Head of caudate nucleus (tissue), 42 donors: Measurements from ENCODE around the gene ACOX1.

Experiments used
- DNase-seq, 42 donors: peaks; one replicate each; pipeline versions ENCODE4 v3.0.0 to v3.0.0-alpha.2; 2020 to 2021; ENCODE audit warnings: mixed read lengths in 7 of 42
- intact Hi-C: fragments of 100-400 bp; cut with DNase I; formaldehyde crosslinking; loops from one replicate; pipeline ENCODE4 v1.15.0; 2022

Gene ACOX1

DNA sequence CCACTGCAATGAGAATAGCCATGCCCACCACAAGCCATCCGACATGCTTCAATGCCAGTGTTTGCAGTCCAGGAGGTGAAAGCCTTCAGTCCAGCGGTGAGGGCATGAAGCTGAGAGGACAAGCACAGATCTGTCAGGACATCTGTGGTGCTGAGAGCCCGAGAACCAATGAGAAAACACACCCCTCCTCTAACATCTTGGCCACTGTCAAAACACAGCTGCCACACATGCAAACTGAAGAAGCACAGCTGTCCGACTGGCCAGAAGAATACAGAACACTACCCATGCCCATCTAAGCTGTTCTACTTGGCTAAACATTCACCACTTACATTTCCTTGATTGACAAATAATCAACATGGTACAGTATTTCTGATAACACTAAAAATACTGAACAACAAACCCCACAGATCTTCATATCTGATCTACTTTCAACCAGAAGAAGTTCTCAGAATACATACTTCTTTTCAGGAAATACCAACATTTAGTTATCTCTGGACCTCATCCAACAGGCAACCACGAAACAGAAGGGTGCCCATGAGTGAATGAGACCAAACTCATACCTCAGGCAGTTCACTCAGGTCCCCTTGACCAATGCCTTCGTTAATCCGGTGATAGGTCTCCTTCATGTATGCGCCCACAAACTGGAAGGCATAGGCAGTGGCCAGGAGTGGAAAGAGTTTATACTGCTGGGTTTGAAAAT is 28.0 kb downstream of the ACOX1 start:
- intact Hi-C loops: no loop called here
- DNase-seq: peak in 6 of 42 donors; percentile 10 to 57 (median 30)

DNA sequence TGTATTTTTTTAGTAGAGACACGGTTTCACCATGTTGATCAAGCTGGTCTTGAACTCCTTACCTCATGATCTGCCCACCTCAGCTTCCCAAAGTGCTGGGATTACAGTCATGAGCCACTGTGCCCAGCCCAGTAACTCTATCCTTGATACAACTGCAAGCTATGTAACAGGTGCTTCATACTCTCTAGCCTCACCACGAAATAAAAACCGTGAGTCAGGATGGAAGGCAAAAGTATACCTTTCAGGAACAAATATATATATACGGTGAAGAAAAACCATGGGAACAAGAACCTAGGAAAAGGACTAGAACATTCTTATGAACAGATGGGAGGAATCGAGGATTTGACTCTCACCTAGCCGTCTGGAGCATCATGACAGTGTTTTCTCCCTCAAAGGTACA is 28.5 kb downstream of the ACOX1 start:
- intact Hi-C loops: no loop called here
- DNase-seq: no peak

DNA sequence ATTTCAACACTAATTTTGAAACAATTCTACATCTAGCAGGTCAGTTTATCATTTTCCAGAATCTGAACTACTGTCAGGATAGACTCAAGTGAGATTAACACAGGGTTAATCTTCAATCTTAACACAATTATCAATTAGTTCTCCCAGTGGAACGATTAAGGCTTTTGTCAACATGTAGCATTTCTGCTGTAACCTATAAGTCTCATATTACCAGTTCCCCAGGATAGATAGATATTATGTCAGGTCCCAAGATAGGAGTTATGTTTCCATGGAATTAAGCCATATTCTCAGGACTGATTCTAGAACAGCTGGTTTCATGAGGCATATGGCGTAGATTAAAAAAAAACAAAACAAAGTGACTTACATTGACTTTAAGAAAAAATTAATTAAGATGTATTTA is 33.8 kb downstream of the ACOX1 start:
- intact Hi-C loops: no loop called here
- DNase-seq: no peak

DNA sequence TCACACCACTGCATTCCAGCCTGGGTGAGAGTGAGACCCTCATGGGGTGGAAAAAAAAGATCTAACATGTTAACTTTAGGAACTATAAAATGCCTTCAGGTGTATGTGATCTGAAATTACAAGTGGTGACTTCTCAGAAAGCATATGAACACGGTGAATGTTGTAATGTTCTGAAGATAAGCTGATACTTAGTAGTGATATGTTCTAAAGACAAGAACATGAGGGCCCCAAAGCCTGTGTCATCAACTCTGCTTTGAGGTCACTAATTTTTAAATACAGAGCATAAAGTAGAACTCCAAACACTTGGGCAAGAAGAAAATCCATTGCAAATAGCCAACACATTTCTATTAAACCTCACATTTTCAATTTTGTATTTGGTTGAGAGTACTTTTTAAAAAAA is 35.5 kb downstream of the ACOX1 start:
- DNase-seq: no peak
- intact Hi-C loops: loop anchor here (5.0 kb wide), 1 partner anchor 34 kb away; the partner anchor contains the start of genes ACOX1 and TEN1

DNA sequence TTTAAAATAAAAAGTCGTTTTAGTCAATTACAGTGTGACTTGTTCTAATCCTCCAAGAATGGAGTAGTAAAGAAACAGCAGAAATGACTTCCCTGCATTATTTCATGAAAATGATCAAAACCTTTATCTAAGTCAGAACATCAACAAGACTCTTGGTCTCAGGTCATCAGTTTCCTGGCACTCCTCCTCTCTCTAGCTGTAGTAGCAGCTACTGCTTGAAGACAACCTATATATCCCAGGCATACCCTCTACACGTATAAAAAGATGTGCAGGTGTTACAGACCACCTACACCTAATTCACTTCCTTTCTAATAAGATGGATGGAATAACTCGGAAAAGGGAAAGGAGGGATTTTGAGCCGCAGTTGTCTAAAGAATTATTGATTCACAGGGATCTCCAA is 36.5 kb downstream of the ACOX1 start:
- intact Hi-C loops: loop anchor here (5.0 kb wide), 1 partner anchor 35 kb away; the partner anchor contains the start of genes ACOX1 and TEN1
- no peak for DNase-seq

DNA sequence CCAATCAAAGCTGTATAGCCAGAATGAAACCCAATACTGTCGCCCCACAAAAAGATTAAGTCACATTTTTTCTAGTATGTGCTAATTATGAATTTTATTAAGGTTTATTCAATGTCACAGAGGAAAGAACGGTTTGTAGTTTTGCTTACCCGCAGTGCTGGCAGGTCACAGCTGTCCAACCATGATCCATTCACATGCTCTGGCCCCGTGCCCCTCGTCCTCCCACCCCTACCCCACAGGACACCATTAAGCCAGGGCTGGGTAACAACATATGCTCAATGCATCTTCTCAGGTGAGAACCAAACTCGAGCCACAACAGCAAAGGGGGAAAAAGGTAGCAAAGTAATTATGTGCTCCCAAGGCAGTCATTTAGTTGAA is 37.5 kb downstream of the ACOX1 start:
- intact Hi-C loops: loop anchor here (5.0 kb wide), 1 partner anchor 36 kb away; the partner anchor contains the start of genes ACOX1 and TEN1
- no peak for DNase-seq

DNA sequence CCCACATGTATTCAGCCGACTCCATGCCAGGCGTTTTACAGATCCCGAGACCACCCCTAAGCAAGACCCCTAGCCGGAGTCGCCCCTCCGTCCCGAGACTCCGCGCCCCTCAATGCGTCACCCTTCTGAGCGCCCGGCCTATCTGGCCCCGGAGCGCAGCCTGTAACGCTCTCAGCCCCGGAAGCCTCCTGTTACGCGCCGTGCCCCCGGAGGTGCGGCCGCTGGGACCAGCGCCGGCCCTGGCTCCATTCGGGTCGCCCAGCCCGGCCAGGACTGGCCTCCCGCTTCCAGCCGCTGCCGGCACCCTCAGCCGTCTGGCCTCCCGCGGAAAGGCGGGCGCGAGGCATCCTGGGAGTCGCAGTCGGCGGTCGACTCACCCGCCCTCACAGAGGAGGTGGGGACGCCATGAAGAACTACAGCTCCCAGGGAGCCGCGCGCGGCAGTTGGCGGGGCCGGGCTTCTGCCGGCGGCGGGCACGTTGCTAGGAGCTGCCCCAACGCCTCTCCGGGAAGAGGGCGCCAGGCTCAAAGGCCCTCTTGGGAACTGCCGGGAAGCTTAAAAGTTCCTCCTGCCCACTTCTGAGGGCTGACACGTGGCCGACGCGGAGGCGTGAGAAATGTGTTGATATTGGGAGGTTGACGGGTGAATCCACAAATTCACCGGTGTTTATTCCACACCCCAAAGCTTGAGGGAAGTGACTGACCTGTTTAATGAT is 38.1 kb downstream of the ACOX1 start, which contains the start of gene FBF1:
FBF1 (minus strand) TSS at position 316 of the 715 bp plus-strand sequence. CDS start 2,893 bp downstream, outside the sequence.
- DNase-seq: peak; percentile 92 to 99 (median 98)
- intact Hi-C loops: loop anchor here (5.0 kb wide), 1 partner anchor 36 kb away; the partner anchor contains the start of genes ACOX1 and TEN1

DNA sequence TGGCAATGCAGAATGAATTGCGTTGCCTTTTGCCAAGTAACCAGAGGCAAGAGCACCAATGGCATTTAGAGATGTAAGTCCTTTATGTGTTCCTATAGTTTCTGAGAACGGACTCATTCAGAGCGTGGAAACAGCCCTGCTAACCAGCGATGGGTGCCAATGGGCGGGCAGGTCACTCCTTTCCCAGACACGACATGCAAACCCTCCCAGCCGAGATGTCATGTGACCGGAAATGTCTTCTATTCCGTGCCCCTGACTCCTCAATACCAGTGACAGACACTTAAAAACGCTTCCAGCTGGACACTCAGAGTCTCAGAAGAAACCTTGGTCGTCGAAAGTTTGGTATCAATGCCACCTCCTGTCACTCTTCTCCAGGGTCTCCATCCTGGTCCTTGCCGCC is 41.3 kb downstream of the ACOX1 start:
- DNase-seq: no peak
- intact Hi-C loops: no loop called here

DNA sequence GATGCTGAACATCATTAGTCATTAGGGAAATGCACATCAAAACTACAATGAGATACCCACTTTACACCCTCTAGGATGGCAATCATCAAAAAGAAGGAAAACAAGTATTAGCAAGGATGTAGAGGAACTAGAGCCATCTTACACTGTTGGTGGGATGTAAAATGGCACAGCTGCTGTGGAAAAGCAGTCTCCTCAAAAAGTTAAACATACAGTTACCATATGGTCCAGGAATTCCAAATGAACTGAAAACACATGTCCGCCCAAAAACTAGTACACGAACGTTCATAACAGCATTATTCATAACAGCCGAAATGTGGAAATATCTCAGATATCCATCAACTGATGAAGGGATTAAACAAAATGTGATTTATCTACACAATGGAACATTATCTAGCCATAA is 45.2 kb downstream of the ACOX1 start:
- intact Hi-C loops: no loop called here
- DNase-seq: no peak

DNA sequence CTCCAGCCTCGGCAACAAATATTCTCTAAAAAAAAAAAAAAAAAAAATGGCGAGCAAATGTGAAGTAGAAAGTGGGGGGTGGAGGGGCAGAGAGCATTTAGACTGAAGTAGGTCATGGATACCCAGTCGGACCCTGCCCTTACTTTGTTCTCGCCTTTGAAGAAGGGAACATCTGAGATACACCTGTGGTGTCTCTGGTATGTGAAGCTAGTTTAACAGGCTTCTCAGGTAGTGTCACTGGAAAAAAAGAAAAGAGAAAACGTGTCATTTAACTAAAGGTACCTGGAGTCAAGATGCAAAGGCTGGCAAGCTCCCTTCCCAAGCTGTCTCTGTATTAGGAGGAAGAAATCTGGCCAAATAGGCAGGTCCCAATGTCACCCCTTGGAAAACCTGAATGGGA is 46.1 kb downstream of the ACOX1 start:
- intact Hi-C loops: no loop called here
- DNase-seq: no peak

DNA sequence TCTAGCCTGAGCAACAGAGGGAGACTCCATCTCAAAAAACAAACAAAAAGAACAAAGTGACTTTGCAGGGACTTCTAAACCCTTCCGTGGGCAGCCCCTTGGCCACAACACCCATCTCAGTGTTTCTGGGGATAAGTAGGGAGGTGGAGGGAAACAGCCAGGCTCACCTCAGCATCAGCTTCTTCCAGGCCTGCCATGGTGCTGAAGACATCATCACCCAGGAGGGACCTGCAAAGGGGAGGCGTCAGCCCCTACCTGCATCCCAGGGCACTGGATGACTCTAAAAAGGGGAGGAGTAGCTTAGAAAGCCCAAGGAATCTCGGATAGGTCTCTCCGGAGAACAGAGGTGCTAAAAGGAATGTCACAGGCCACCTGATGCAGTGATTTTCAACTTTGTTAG is 47.9 kb downstream of the ACOX1 start:
- intact Hi-C loops: no loop called here
- no peak for DNase-seq

DNA sequence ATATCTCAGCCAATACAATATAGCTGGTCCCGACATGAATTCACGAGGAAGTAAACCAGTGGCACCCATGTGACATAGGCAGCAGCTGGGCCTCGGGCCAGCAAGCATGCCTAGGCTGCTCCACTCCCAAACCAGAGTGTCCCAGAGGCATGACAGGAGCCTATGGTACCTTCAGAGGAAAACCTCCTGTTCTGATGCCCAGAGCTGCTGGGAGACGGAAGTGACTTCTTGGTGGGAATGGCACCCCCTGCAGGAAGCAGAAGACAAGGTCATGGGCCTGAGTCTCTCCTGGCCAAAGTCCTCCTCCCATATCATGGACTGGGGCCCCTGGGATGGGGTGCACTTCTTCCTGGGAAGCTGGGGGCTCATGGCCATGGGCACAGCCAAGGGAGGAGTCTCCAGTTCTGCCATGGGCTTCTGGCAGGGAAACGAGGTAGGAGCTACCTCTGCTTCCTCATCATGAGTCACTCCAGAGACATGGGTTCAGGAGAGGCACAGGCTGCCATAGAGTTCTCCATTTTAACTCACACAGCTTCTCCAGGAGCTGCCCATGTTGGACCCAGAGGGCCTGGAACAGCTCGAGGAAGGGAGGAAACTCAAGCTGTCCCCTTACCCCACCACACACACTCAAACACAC is 51.6 kb downstream of the ACOX1 start:
- peak in 1 of 42 donors; percentile 38 for DNase-seq
- intact Hi-C loops: no loop called here

DNA sequence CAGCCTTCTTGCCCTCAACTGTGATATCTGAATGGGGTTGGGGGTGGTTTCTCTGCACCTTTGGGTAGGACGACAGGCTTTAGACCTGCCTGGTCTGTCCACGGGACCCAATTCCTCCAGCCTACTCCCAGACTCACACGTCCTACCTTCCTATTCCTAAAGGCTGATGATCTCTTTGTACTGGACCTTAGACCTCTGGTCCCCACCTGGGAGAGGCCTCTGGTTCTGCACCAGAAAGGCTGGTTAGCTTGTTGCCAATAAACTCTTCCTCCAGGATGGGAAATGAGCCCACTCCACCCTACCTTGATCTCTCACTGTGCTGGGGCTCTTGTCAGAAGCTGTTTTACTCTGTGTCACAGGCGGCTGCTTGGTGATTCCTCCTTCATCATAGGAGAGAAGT is 52.5 kb downstream of the ACOX1 start:
- DNase-seq: no peak
- intact Hi-C loops: no loop called here

DNA sequence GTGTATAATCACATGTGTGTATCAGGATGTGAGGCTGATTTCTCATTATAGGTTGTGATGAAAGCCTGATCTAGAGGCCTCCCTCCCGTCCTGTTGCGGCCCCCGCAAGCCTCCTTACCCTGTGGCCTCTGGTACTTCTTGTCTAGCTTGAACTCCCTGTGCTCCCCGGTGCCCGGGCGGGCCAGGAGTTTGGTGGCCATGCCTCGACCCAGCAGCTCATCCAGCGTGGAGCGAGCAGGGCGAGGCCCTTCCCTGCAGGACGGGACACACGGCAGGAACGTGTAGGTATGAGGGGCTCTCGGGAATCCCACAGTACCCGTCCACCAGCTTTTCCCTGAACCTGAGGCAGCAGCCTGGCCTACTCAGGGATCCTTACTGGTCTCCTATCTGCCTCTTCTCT is 53.1 kb downstream of the ACOX1 start:
- DNase-seq: no peak
- intact Hi-C loops: no loop called here

DNA sequence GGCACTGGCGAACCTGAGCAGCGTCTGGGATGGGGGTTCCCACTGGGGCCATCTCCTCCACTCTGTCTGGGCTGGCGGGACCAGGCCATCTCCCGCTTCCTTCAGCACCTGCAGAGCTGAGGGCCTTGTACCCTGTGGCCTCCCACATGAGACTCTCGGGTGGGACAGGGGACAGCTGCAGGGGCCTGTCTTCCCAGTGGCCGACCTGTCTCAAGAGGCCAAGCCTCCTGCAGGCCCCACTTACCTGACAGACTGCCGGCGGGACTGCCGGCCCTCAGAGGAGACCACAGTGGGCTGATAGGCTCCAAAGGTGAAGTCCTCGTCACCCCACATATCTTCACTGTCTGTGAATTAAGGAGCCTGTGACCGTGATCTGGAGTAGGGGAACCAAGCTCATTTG is 53.9 kb downstream of the ACOX1 start:
- intact Hi-C loops: no loop called here
- DNase-seq: no peak

DNA sequence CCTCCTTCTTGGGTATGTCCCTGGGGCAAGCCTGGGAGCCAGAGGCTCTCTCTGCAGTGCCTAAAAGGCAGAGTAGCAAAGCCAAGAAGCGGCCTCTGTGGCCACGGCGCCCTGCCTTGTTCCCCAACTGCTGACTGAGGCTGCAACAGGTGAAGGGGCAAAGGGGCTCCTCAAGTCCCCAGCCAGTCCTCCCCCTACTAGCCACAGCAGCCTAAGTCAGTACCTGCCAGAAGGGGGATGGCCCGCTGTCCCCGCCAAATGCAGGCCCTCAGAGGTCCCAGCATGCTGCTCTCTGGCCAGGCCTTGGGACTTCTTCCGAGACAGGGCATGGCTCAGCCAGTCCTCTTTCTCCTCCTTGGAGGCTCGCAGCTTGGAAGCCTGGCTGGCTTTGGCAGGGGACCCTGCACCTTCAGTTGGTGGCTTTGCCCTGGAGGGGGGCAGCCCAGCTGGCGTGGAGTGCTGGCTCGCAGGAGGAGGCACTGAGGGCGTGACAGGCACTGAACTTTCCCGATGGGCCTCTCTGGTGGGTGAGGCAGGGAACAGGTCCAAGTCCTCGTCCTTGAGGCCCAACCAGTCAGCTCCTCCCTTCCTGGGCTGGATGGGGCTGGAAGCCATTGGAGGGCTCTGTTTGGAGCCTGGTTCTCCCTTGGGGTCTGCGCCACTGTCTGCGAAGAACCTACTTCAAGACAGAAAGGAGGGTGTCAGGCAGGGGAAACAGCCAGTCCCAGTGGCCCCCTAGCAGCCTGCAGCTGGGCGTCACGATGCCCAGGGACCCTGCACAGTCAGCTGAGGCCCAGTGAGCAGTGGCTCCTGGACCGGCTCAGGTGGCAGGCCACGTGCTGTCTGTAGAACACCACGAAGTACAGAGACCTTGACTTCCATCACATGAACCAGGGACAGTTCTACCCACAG is 55.7 kb downstream of the ACOX1 start:
- intact Hi-C loops: no loop called here
- no peak for DNase-seq

DNA sequence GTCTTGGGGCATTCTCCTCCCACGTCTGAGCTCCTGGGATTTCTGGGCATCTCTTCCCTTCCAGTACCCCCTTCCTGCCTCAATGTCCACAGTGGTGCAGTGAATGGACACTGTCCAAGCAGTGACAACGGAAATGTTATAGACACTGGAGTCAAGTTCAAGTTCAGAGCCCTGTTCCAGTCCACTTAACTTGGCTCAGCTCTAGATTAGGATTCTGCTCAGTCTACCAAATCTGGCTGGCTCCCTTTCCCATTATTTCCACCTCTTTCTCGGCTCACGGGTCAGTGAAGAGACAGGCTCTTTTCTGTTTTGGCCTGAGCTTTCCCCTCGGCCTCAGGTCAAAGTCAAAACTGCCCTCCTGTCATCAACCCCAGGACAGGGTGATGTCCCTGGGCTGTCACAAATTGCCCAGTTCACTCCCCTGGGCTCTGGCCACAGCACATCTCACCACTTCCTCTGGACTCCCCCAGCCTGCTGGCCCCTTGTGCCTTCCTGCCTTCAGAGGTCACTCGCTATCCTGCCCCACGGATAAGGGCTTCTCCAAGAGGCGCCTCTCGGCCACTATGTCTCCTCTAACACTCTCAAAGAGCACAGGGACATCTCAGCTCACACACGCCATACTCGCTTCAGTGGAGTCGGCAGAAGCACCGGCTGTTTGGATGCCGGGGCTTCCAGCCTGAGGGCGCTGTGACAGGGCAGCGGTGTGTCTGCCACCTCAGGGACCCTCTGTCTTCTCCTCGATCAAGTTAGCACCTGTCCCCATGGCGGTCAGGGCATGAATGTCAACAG is 56.6 kb downstream of the ACOX1 start:
- DNase-seq: no peak
- intact Hi-C loops: no loop called here

DNA sequence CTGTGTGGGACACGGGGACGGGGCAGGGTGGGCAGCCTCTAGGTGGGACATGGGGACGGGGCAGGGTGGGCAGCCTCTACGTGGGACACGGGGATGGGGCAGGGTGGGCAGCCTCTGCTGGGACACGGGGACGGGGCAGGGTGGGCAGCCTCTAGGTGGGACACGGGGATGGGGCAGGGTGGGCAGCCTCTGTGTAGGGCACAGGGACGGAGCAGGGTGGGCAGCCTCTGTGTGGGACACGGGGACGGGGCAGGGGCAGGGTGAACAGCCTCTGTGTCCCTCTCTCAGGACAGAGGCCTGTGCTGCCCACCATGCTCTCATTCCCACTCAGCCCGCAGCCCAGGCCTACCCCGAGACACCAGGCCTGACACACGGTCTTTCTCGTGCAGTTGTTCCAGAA is 57.4 kb downstream of the ACOX1 start:
- intact Hi-C loops: no loop called here
- no peak for DNase-seq
